HG03103 (cell line): ENCODE results near the gene MTHFSD.

Experiments
- ATAC-seq: cut with Tn5 transposase; IDR thresholded peaks from one replicate; pipeline ENCODE4 v1.9.1; 2021; ENCODE audit warnings: low read depth; ENCODE audit not compliant: unreplicated experiment

The MTHFSD gene

GRCh38 chr16:86505185-86505898 is 49.7 kb downstream of the MTHFSD start:
- no peak for ATAC-seq

DNA sequence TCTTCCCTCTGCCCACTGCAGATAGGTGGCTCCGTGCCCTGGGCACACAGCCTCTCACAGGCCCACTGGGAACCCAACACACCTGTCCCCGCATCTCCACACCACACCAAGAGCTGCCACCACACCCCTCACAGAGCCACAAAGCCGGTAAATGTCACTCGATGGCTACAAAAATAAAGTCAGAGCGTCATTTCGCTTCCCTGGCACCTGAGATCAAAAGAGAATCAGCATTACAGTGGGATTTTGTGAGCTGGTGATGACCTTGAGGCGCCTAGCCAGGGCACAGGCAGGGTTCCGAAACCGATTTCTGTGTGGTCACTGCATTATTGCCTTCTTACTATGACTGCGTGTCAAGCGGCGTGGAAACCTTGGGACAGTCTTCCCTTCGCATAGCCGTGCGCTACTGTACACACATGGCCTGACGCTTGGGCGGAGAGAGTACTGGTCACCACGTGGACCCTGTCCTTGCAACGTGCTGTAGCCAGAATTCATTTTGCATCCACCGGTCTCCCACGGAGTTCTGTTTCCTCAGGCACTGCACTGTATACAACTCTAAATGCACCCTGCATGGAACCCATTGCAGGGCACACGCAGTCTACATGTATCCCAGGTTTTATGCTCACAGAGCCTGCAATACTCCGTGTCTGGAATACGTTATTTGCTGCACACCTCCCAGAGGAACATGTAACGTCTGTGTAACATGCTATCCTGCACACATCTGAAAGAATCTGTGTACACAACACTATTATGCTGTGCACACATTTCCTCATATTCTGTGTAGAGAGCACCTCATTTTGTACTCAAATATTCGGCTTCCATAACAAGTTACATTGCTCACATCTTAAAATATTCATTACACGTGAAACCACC is 50.5 kb downstream of the MTHFSD start:
- ATAC-seq = no peak

- no peak for ATAC-seq
Observed at GRCh38 chr16:86503830-86504229, 51.2 kb downstream of the MTHFSD start.

- no peak for ATAC-seq
Observed at GRCh38 chr16:86502856-86503748, 51.9 kb downstream of the MTHFSD start.

DNA sequence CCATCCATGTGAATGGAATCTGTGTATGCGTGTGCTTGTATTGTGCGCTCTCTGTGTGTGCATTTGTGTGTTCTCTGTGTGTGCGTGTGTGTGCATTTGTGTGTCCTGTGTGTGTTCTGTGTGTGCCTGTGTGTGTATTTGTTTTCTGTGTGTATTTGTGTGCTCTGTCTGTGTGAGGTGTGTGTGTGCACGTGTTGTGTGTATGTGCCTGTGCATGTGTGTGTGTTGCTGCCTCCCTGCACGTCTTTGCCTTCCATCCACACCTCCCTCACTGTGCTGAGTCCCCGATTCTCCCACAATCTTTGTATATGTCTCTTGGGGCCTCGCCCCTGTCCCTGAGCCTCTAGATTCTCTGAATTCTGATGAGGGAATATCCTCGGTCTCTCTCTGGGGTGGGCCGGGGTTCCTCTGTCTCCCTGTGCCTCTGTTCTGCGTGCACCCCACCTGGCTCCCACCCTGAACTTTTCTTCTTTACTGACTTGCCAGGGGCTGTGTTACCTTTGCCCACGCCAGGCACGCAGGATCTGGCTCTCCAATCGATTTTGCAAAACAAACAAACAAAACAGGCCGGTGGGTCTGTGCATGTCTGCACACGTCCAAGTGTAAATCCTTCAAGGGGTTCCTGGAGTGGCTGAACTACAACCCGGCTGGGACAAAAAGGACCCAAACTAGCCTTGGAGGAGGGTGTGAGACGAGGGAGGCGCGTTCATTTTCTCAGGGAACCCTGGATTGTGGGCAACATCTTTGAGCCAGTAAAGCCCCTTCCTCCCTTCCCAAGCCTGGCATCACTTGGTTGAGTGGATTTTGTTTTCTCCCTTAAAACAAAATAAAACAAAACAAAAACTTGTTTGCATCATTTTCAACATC is 52.8 kb downstream of the MTHFSD start:
- ATAC-seq = no peak

- ATAC-seq = no peak
Observed at GRCh38 chr16:86500708-86501510, 54.1 kb downstream of the MTHFSD start.

DNA sequence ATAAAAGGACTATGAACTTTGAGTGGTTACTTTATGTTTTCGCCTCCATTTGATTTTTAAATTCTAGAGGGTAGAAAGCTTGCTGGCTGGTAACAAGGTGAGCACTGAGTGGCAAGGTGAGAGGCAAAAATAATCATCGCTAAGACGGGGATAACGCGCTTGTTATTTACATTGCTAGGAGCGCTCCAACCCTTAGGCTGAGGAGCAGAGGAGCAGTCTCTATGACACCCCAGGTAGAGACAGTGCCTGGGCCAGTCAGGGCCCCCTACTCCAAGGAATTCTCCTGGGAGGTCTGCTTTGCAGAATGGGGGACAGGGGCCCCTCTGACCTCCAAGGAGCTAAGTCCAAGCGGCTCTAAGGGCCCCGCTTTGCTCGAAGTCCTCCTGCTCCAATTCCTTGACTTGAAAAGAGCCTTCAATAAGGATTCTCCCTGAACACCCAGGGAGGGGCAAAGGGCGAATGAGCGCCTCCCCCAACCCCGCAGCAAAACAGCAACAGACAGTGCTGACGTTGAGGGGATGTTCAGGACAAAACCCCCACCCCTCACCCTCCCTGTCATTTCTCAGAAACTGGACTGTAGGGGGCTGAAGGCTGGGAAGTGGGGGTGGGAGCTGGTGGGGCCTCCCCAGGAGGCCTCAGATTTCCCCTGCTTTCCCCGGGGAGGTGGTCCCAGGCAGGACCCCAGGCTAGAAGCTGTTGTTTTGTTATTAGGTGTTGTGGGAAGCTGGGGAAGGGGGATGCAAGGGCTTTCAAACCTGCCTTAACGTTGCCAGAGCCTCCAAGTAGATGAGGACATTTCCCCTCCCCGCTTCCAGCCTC is 54.9 kb downstream of the MTHFSD start:
- no peak for ATAC-seq

- ATAC-seq = no peak
Observed at GRCh38 chr16:86499440-86499786, 55.6 kb downstream of the MTHFSD start.

DNA sequence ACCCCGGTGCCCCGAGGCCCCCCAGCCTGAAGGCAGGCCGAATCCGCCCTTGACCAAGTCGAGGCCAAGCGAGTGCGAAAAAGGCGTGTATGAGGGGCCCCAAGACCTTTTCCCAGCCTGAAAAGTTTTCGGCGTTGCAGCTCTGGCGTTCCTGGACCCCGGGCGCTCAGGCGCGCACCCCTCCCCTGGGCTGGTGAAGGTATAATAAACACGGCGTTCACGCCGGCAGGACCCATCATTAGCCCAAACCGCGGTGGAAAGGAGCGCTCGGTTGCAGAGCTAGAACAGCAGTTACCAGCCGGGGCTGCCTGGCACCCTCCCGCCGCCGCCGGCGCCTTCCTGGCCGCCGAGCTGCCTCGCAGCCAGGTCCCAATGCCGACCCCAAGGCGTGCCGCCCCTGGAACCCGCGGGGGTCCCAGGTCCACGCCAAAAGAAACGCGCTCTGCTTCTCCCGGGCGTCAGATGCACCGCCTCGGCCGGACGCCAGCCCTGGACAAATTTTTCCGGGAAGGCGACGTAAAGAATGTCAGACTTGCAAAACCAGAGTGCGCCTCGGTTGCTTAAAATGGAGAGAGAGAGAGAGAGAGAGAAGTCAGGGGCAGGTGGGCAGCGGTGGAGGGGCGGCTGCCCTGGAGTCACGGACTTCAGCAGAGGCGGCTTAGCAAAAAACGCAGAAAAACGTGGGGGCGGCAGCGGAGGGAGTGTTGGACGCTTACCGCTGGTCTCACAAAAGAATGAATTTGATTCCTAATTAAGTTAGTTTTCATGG is 56.2 kb downstream of the MTHFSD start:
- ATAC-seq = no peak

GRCh38 chr16:86498155-86498670 is 56.8 kb downstream of the MTHFSD start:
- ATAC-seq = no peak

- ATAC-seq = no peak
Observed at GRCh38 chr16:86497551-86498021, 57.4 kb downstream of the MTHFSD start.

- no peak for ATAC-seq
Observed at GRCh38 chr16:86496929-86497461, 58.0 kb downstream of the MTHFSD start.

- no peak for ATAC-seq
Observed at GRCh38 chr16:86496262-86496928, 58.6 kb downstream of the MTHFSD start.

- ATAC-seq = no peak
Observed at GRCh38 chr16:86495756-86496261, 59.2 kb downstream of the MTHFSD start.

- ATAC-seq = no peak
Observed at GRCh38 chr16:86495357-86495701, 59.7 kb downstream of the MTHFSD start.

DNA sequence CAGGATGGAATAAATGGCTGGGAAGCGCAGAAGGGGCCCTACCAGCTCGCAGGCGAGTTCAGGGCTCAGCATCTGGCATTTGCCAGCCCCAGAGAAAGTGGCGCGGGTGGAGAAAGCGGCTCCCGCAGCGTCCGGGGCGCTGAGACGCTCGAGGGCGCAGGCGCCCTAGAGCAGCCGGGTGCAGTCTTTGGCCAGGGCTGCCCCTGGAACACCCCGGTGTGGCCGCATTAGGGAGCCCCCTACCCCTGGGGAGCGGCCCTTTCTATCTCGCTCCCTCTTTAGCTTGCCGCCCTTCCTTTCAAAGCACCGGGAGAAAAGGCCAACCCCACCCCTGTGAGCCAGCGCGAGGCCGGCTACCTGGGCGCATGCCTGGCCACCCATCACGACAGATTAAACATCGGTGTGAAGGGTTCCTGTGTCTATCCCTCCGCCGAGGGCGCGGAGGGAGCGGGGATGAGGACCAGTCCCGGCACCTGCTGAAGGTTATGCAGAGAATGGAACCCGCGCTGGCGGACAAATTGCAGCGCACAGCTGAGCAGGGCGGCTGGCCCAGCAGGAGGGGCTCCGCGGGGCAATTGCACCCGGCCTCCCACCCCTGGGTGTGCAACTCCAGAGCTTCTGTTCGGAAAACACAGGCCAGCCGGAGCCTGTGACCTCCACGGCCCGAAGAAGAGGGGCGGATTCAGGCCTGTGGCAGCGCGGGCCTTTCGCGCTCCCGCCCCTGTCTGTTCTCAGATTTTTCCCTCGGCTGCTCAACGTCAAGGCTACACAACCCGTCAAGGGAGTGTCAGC is 60.3 kb downstream of the MTHFSD start:
- ATAC-seq = no peak
